ENCODE data around the gene CCR5AS.

Gene CCR5AS

GRCh38 chr3:46316206-46316605 is 90.7 kb downstream of the CCR5AS start:
- no peak for DNase-seq (ENCODE audit: low read depth in 1 of 2, low spot score in 1 of 2)

- DNase-seq (ENCODE audit: low read depth in 1 of 2, low spot score in 1 of 2), result no peak
These were observed 92.3 kb downstream of the CCR5AS start for GRCh38 chr3:46314517-46314916.

All from stimulated activated CD4-positive, alpha-beta T cell treated with anti-CD3 and anti-CD28 coated beads, Interleukin-15, amount 100 ng/mL, for 1 hour (primary cell).